HG03066 (cell line): Measurements from ENCODE around the gene PRRG2.
A peak's percentile ranks its signal among the peaks of the same experiment; 100 is the strongest.

Experiments used
- ATAC-seq: cut with Tn5 transposase; IDR thresholded peaks from one replicate; pipeline ENCODE4 v1.9.1; 2021; ENCODE audit warnings: low read depth; ENCODE audit not compliant: unreplicated experiment

The PRRG2 gene

GRCh38 chr19:49556412-49557398, 24.4 kb upstream of the PRRG2 start:
- ATAC-seq = no peak

GRCh38 chr19:49557641-49558325, 23.3 kb upstream of the PRRG2 start:
- ATAC-seq = no peak

- ATAC-seq = no peak
Measured at GRCh38 chr19:49558591-49558990, 22.5 kb upstream of the PRRG2 start.

GRCh38 chr19:49559443-49559842, 21.7 kb upstream of the PRRG2 start:
- no peak for ATAC-seq

- no peak for ATAC-seq
Measured at GRCh38 chr19:49559928-49560327, 21.2 kb upstream of the PRRG2 start.

- ATAC-seq = no peak
Measured at GRCh38 chr19:49560358-49560900, 20.7 kb upstream of the PRRG2 start.

GRCh38 chr19:49564616-49565045, 16.5 kb upstream of the PRRG2 start:
- ATAC-seq = no peak

- ATAC-seq = no peak
Measured at GRCh38 chr19:49565261-49565660, 15.9 kb upstream of the PRRG2 start.

GRCh38 chr19:49566302-49566701, 14.8 kb upstream of the PRRG2 start:
- no peak for ATAC-seq

- ATAC-seq = no peak
Measured at GRCh38 chr19:49567861-49568441, 13.2 kb upstream of the PRRG2 start.

- no peak for ATAC-seq
Measured at GRCh38 chr19:49570138-49570856, 10.8 kb upstream of the PRRG2 start.

- no peak for ATAC-seq
Measured at GRCh38 chr19:49570997-49571676, 10.0 kb upstream of the PRRG2 start.

GRCh38 chr19:49573009-49573408, 8.1 kb upstream of the PRRG2 start:
- no peak for ATAC-seq

GRCh38 chr19:49573425-49573824, 7.7 kb upstream of the PRRG2 start:
- no peak for ATAC-seq

- no peak for ATAC-seq
Measured at GRCh38 chr19:49574206-49574755, 6.8 kb upstream of the PRRG2 start.

- ATAC-seq = no peak
Measured at GRCh38 chr19:49579193-49579592, 1.9 kb upstream of the PRRG2 start.

GRCh38 chr19:49579947-49580263, 1.2 kb upstream of the PRRG2 start:
- ATAC-seq = no peak

- peak; percentile 75 for ATAC-seq
Measured at GRCh38 chr19:49580264-49581006, 681 bp upstream of the PRRG2 start, which contains the start of gene NOSIP. Gene NOSIP (minus strand): TSS chr19:49580556. CDS start chr19:49560691, 19,865 bp downstream.

- ATAC-seq = no peak
Measured at GRCh38 chr19:49583239-49583638, 2.1 kb downstream of the PRRG2 start.
